NCI-H69 (cell line): ENCODE measurements around the gene ASB10.

Experiments used
- DNase-seq: peaks from one replicate; lab custom pipeline; 2025; lab: John Stamatoyannopoulos, UW

ASB10 gene

GRCh38 chr7:151166629-151167196 lies 20.3 kb downstream of the ASB10 start:
- DNase-seq: peak; percentile 43

- no peak for DNase-seq
Observed at GRCh38 chr7:151161757-151162156, 25.3 kb downstream of the ASB10 start.

GRCh38 chr7:151157645-151158329 lies 29.3 kb downstream of the ASB10 start:
- peak; percentile 29 for DNase-seq

GRCh38 chr7:151152643-151153513 lies 34.2 kb downstream of the ASB10 start:
- DNase-seq: no peak

- peak; percentile 23 for DNase-seq
Observed at GRCh38 chr7:151150388-151150787, 36.7 kb downstream of the ASB10 start.

- DNase-seq: no peak
Observed at GRCh38 chr7:151148319-151149259, 38.5 kb downstream of the ASB10 start.

GRCh38 chr7:151146761-151147160 lies 40.3 kb downstream of the ASB10 start:
- DNase-seq: no peak

- no peak for DNase-seq
Observed at GRCh38 chr7:151144387-151144786, 42.7 kb downstream of the ASB10 start.

- DNase-seq: no peak
Observed at GRCh38 chr7:151143261-151144015, 43.6 kb downstream of the ASB10 start.

- no peak for DNase-seq
Observed at GRCh38 chr7:151142686-151143040, 44.4 kb downstream of the ASB10 start.

GRCh38 chr7:151141855-151142685 lies 45.0 kb downstream of the ASB10 start:
- DNase-seq: no peak

- peak; percentile 56 for DNase-seq
Observed at GRCh38 chr7:151141311-151141854, 45.7 kb downstream of the ASB10 start.

GRCh38 chr7:151140826-151141225 lies 46.2 kb downstream of the ASB10 start:
- no peak for DNase-seq

GRCh38 chr7:151139791-151140190 lies 47.3 kb downstream of the ASB10 start:
- DNase-seq: no peak

- DNase-seq: no peak
Observed at GRCh38 chr7:151139071-151139790, 47.8 kb downstream of the ASB10 start.

- DNase-seq: no peak
Observed at GRCh38 chr7:151138153-151138851, 48.7 kb downstream of the ASB10 start.

GRCh38 chr7:151137791-151138152 lies 49.3 kb downstream of the ASB10 start:
- DNase-seq: no peak

GRCh38 chr7:151137076-151137675 lies 49.9 kb downstream of the ASB10 start:
- DNase-seq: no peak
